T-helper 2 cell treated with Interferon-gamma antibody and Interleukin-4, amounts not matched to agents 5 μg/mL and 100 μg/mL, for 36 hours (primary cell): Measurements from ENCODE around the gene EPHA6.

Experiments
- DNase-seq: peaks from one replicate; pipeline ENCODE4 v3.0.0; 2021; ENCODE audit warnings: low spot score
- H3K27ac Mint-ChIP-seq: one replicate; pipeline ENCODE4 v1.8.0; 2021; ENCODE audit warnings: mild to moderate bottlenecking, mixed read lengths
- H3K27me3 Mint-ChIP-seq: one replicate; pipeline ENCODE4 v1.8.0; 2021; ENCODE audit warnings: low read depth, mixed read lengths
- H3K36me3 Mint-ChIP-seq: one replicate; pipeline ENCODE4 v1.8.0; 2021; ENCODE audit warnings: low read depth, mixed read lengths
- H3K4me1 Mint-ChIP-seq: one replicate; pipeline ENCODE4 v1.8.0; 2021; ENCODE audit warnings: low read depth, mixed read lengths
- H3K4me3 Mint-ChIP-seq: one replicate; pipeline ENCODE4 v1.8.0; 2022; ENCODE audit warnings: mild to moderate bottlenecking, moderate library complexity, mixed read lengths
- H3K9me3 Mint-ChIP-seq: one replicate; pipeline ENCODE4 v1.8.0; 2021; ENCODE audit warnings: mixed read lengths

EPHA6 gene

DNA sequence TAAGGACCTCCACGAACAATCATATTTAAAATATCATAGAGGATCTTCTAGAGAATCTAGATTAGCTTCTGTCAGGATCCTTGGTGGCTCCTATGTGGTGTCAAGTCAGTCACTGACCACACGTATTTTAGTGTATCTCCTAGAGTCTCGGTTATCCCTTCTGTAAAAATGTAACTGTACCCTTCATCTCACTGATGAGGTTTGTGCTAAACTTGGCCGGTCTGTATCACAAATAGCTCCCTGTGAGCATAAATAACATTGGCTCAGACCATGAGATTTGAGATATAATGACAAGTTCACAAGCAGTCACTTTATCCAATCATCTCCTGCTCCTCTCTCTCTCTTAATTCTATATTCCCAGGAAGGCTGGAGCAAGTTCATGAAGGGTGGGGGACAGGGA is 856.6 kb downstream of the EPHA6 start:
- Mint-ChIP-seq H3K9me3 (no peaks in the 10 kb centered on the region), H3K36me3 (no peaks in the 10 kb centered on the region), H3K27me3 (no peaks in the 10 kb centered on the region), H3K4me3 (no peak overlapping the region), H3K4me1 (no peaks in the 10 kb centered on the region), H3K27ac (no peak overlapping the region)
- DNase-seq = no peak

- H3K9me3 Mint-ChIP-seq = no peaks in the 10 kb centered on the region
- no peak overlapping the region for H3K4me3 Mint-ChIP-seq
- H3K4me1 Mint-ChIP-seq = no peaks in the 10 kb centered on the region
- DNase-seq = no peak
- no peaks in the 10 kb centered on the region for H3K36me3 Mint-ChIP-seq
- H3K27ac Mint-ChIP-seq = no peak overlapping the region
- H3K27me3 Mint-ChIP-seq = no peaks in the 10 kb centered on the region
Observed at GRCh38 chr3:97673357-97673997, 859.1 kb downstream of the EPHA6 start.

DNA sequence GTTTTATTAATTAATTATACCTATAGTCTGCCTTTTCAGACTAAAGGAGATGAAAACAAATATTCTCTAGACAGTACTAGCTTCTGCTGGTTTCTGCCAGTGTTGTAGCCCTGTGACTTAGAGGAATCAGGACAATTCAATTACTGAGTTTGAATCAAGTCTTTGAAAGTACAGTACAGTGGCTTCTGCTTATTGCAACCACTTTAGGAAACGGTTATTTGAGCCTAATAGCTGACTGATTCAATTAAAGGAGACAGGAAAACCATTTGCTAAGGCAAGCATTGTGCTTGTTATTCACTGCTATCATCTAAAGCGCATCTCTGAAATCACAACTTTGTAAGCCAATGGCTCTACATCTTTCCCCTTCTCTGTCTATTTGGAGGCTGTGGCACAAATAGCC is 860.1 kb downstream of the EPHA6 start:
- no peak for DNase-seq
- no peaks in the 10 kb centered on the region for H3K4me1 Mint-ChIP-seq
- H3K4me3 Mint-ChIP-seq = no peak overlapping the region
- H3K27me3 Mint-ChIP-seq = no peaks in the 10 kb centered on the region
- no peaks in the 10 kb centered on the region for H3K9me3 Mint-ChIP-seq
- H3K36me3 Mint-ChIP-seq = no peaks in the 10 kb centered on the region
- no peak overlapping the region for H3K27ac Mint-ChIP-seq

DNA sequence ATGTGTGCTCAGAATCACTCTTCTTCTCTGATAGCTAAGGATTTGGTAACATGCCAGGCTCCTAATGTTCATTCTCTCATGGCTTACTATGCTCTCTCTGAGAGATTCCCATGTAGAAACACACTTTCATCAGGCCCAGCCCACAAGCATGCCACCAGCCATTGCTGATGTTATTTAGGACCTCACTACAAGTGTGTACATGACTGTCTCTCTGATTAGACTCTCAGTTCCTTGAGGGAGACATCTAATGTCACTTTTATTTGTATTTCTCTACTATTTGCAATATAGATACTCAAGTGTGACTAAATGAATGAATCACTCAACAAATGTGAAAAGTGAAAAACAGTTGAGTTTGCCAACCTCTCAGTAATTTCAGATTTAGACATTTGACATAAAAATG is 865.8 kb downstream of the EPHA6 start:
- Mint-ChIP-seq H3K36me3 (no peaks in the 10 kb centered on the region), H3K27me3 (peaks cover 2% of the 10 kb centered on the region), H3K9me3 (no peaks in the 10 kb centered on the region)

GRCh38 chr3:97680696-97681095 is 866.3 kb downstream of the EPHA6 start:
- Mint-ChIP-seq H3K4me3 (no peak overlapping the region), H3K4me1 (no peaks in the 10 kb centered on the region), H3K36me3 (no peaks in the 10 kb centered on the region), H3K27me3 (peaks cover 2% of the 10 kb centered on the region), H3K9me3 (no peaks in the 10 kb centered on the region), H3K27ac (no peak overlapping the region)
- no peak for DNase-seq

More for the DNA sequence above, 865.8 kb downstream of the EPHA6 start:
- DNase-seq = no peak
- Mint-ChIP-seq H3K4me3 (no peak overlapping the region), H3K4me1 (no peaks in the 10 kb centered on the region), H3K27ac (no peak overlapping the region)

DNA sequence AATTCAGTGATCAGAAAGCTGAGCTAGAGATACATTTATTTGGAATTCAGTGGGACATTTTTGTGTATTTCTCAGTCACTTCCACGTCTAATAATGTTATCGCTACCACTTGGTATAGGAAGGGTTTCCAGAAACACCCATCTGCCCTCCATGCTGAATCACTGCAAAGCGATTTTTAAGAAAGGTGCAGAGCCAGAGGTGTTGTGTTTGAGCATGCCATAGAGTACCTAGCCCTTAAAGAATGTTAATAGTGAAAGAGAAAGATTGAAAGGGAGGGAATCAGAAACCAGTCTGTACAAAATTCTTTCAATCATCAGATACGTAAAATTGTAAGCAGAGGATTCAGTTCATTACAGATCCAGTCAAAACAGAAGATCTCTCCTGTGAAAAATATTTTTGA is 870.1 kb downstream of the EPHA6 start:
- Mint-ChIP-seq H3K27ac (no peak overlapping the region), H3K4me1 (no peaks in the 10 kb centered on the region), H3K27me3 (peaks cover 2% of the 10 kb centered on the region), H3K36me3 (no peaks in the 10 kb centered on the region), H3K4me3 (no peak overlapping the region), H3K9me3 (no peaks in the 10 kb centered on the region)
- no peak for DNase-seq

DNA sequence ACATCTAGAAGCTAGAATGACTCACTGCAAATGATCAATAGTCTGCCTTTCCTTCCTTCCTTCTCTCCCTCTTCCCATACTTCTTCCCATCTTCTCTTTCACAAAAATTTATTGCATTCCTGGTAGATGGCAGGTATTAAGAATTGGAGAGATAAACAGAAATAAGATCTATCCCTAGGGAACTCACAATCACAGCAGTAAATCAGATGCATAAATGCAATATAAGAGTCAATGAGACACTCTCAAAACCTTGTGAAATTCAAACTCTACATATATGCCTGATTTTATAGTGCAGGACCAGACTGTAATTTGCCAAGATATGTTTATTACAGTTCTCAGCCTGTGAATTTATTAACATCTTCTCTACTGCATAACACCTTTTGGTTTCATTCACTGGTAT is 871.9 kb downstream of the EPHA6 start:
- DNase-seq = no peak
- no peak overlapping the region for H3K4me3 Mint-ChIP-seq
- H3K36me3 Mint-ChIP-seq = no peaks in the 10 kb centered on the region
- no peak overlapping the region for H3K27ac Mint-ChIP-seq
- H3K27me3 Mint-ChIP-seq = no peaks in the 10 kb centered on the region
- H3K9me3 Mint-ChIP-seq = no peaks in the 10 kb centered on the region
- no peaks in the 10 kb centered on the region for H3K4me1 Mint-ChIP-seq

- Mint-ChIP-seq H3K27ac (no peak overlapping the region), H3K4me1 (no peaks in the 10 kb centered on the region), H3K27me3 (no peaks in the 10 kb centered on the region), H3K36me3 (no peaks in the 10 kb centered on the region), H3K9me3 (no peaks in the 10 kb centered on the region), H3K4me3 (no peak overlapping the region)
- DNase-seq = no peak
Observed at GRCh38 chr3:97687734-97688133, 873.3 kb downstream of the EPHA6 start.

DNA sequence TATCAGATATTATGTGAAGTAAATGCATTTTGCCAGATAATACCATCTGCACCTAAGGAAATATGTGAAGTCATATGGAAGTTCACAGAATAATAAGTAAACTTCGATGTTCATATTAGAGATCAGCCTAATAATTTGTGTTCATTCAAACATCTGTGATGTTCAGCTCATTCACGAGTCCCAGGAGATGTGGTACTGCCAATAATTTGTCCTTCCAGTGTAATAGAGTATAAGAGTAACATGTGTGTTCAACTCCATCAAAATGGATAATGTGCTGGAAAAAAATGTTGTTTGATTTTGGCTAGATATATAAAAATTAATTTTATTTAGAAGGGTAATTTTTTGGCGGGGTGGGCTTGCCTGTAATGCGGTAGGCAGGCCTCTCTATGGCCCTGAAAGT is 874.7 kb downstream of the EPHA6 start:
- Mint-ChIP-seq H3K9me3 (no peaks in the 10 kb centered on the region), H3K4me3 (no peak overlapping the region), H3K4me1 (no peaks in the 10 kb centered on the region), H3K27ac (no peak overlapping the region), H3K27me3 (no peaks in the 10 kb centered on the region), H3K36me3 (no peaks in the 10 kb centered on the region)
- DNase-seq = no peak

DNA sequence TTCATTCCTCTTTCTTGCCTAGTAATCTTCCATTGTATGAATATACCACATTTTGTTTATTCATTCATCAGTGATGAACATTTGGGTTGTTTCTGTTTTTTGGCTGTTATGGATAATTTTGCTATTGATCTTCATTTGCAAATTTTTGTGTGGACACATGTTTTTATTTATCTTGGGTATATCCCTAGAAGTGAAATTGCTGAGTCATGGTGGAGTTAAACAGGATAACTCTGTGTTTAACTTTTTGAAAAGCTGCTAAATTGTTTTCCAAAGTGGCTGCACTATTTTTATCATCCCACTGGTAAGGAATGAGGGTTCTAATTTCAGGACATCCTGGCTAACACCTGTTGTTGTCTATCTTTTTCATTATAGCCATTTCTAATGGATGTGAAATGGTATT is 875.6 kb downstream of the EPHA6 start:
- H3K9me3 Mint-ChIP-seq = no peaks in the 10 kb centered on the region

DNA sequence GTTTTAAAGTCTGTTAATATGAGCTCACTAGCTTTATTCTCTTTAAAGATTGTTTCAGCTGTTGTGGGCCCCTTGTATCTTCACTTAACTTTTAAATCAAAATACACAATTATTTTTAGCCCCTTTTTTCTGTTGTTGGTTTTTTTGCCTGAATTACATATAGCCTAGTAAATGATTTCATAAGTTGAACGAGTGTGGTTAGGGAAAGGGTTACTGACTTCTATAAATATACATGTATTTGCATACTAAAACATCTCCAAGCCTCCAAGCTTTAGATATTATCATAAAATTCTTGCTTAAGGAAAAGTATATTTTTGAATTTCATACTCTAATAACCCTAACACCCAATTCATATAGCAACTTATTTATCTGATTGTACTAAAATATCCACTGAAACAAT is 877.0 kb downstream of the EPHA6 start:
- Mint-ChIP-seq H3K27me3 (no peaks in the 10 kb centered on the region), H3K9me3 (no peaks in the 10 kb centered on the region), H3K36me3 (no peaks in the 10 kb centered on the region), H3K4me1 (no peaks in the 10 kb centered on the region), H3K4me3 (no peak overlapping the region), H3K27ac (no peak overlapping the region)
- DNase-seq = no peak

More for the DNA sequence above, 875.6 kb downstream of the EPHA6 start:
- Mint-ChIP-seq H3K27ac (no peak overlapping the region), H3K36me3 (no peaks in the 10 kb centered on the region), H3K27me3 (no peaks in the 10 kb centered on the region), H3K4me3 (no peak overlapping the region), H3K4me1 (no peaks in the 10 kb centered on the region)
- DNase-seq = no peak

- H3K27ac Mint-ChIP-seq = no peak overlapping the region
- no peaks in the 10 kb centered on the region for H3K36me3 Mint-ChIP-seq
- no peaks in the 10 kb centered on the region for H3K27me3 Mint-ChIP-seq
- DNase-seq = no peak
- H3K4me3 Mint-ChIP-seq = no peak overlapping the region
- H3K9me3 Mint-ChIP-seq = no peaks in the 10 kb centered on the region
- H3K4me1 Mint-ChIP-seq = no peaks in the 10 kb centered on the region
Observed at GRCh38 chr3:97692389-97692788, 878.0 kb downstream of the EPHA6 start.

- Mint-ChIP-seq H3K36me3 (no peaks in the 10 kb centered on the region), H3K9me3 (no peaks in the 10 kb centered on the region), H3K4me3 (no peak overlapping the region), H3K27ac (no peak overlapping the region), H3K4me1 (no peaks in the 10 kb centered on the region), H3K27me3 (no peaks in the 10 kb centered on the region)
- DNase-seq = no peak
Observed at GRCh38 chr3:97692831-97693230, 878.4 kb downstream of the EPHA6 start.

GRCh38 chr3:97694876-97695275 is 880.5 kb downstream of the EPHA6 start:
- H3K4me1 Mint-ChIP-seq = no peaks in the 10 kb centered on the region
- no peaks in the 10 kb centered on the region for H3K36me3 Mint-ChIP-seq

GRCh38 chr3:97698691-97699090 is 884.3 kb downstream of the EPHA6 start:
- Mint-ChIP-seq H3K4me3 (no peak overlapping the region), H3K4me1 (no peaks in the 10 kb centered on the region), H3K36me3 (no peaks in the 10 kb centered on the region), H3K9me3 (no peaks in the 10 kb centered on the region), H3K27ac (no peak overlapping the region), H3K27me3 (no peaks in the 10 kb centered on the region)
- DNase-seq = no peak

More at GRCh38 chr3:97694876-97695275, 880.5 kb downstream of the EPHA6 start:
- no peak for DNase-seq
- Mint-ChIP-seq H3K27me3 (no peaks in the 10 kb centered on the region), H3K9me3 (no peaks in the 10 kb centered on the region), H3K27ac (no peak overlapping the region), H3K4me3 (no peak overlapping the region)
